HEK293 (cell line): ENCODE results near the gene OR10A5.

Experiments
- CTCF ChIA-PET: fragments of 350-600 bp; formaldehyde crosslinking; extraction: SDS; loops from one replicate; lab custom pipeline; 2021; ENCODE audit warnings: antibody characterized with exemption; lab: Yijun Ruan, JAX
- POLR2A ChIA-PET: fragments of 300-600 bp; formaldehyde crosslinking; extraction: SDS; loops from one replicate; lab custom pipeline; 2020; ENCODE audit warnings: antibody characterized with exemption, inconsistent platforms; lab: Yijun Ruan, JAX
- H3K27ac ChIP-seq: fragments of 200-500 bp; sonication (Bioruptor generic); 2 replicates; pipeline ENCODE4 v1.5.1; 2014; ENCODE audit warnings: low read depth, low read length, control low read depth, inconsistent platforms; ENCODE audit errors: extremely low read depth
- H3K36me3 ChIP-seq, 2 experiments: fragments of 200-500 bp in 1 of 2; sonication (Bioruptor generic) in 1 of 2; 1 replicate in 1 of 2; 2 replicates in 1 of 2; pipeline ENCODE4 v1.5.1; 2014 to 2017; ENCODE audit warnings: inconsistent platforms in 2 of 2, low read length in 2 of 2; ENCODE audit not compliant: control insufficient read depth in 2 of 2, insufficient read depth in 1 of 2
- H3K4me1 ChIP-seq: fragments of 200-500 bp; sonication (Bioruptor generic); 2 replicates; pipeline ENCODE4 v1.5.1; 2014; ENCODE audit warnings: mild to moderate bottlenecking, low read length, inconsistent platforms; ENCODE audit not compliant: control insufficient read depth, insufficient read depth
- H3K4me3 ChIP-seq: 2 replicates; pipeline ENCODE4 v1.5.1; 2011; ENCODE audit warnings: low read depth, mild to moderate bottlenecking, control low read depth, low read length, moderate library complexity
- H3K9me3 ChIP-seq: fragments of 200-500 bp; sonication (Bioruptor generic); 2 replicates; pipeline ENCODE4 v1.5.1; 2014; ENCODE audit warnings: low read depth, low read length, inconsistent platforms; ENCODE audit not compliant: control insufficient read depth, insufficient read depth
- ATF2 ChIP-seq: fragments of 450-650 bp; formaldehyde crosslinking; IDR thresholded peaks from 2 replicates; pipeline ENCODE4 v1.5.1; 2016; ENCODE audit warnings: missing biosample characterization, missing genetic modification characterization, low read depth
- HOXD13 ChIP-seq: sonication (generic); formaldehyde crosslinking; IDR thresholded peaks from 2 replicates; pipeline ENCODE4 v1.8.0; 2022; ENCODE audit warnings: missing genetic modification reagents, borderline replicate concordance
- KLF16 ChIP-seq: fragments of 450-650 bp; formaldehyde crosslinking; IDR thresholded peaks from 2 replicates; pipeline ENCODE4 v1.5.1; 2017; ENCODE audit warnings: missing biosample characterization, missing genetic modification characterization
- KLF17 ChIP-seq: fragments of 450-650 bp; formaldehyde crosslinking; IDR thresholded peaks from 2 replicates; pipeline ENCODE4 v1.5.1; 2016; ENCODE audit warnings: missing biosample characterization, missing genetic modification characterization
- MEIS1 ChIP-seq: sonication (generic); formaldehyde crosslinking; IDR thresholded peaks from 2 replicates; pipeline ENCODE4 v1.8.1; 2022; ENCODE audit warnings: missing genetic modification reagents, mild to moderate bottlenecking, borderline replicate concordance
- PRDM6 ChIP-seq: fragments of 450-650 bp; formaldehyde crosslinking; IDR thresholded peaks from 2 replicates; pipeline ENCODE4 v1.5.1; 2017; ENCODE audit warnings: missing biosample characterization, missing genetic modification characterization
- ZBTB11 ChIP-seq: fragments of 450-650 bp; formaldehyde crosslinking; conservative IDR thresholded peaks from 2 replicates; pipeline ENCODE4 v1.5.1; 2016; ENCODE audit warnings: low read depth, missing biosample characterization, missing genetic modification characterization
- ZNF146 ChIP-seq: fragments of 450-650 bp; formaldehyde crosslinking; IDR thresholded peaks from 2 replicates; pipeline ENCODE4 v1.5.1; 2016; ENCODE audit warnings: missing biosample characterization, missing genetic modification characterization
- ZNF175 ChIP-seq: fragments of 450-650 bp; formaldehyde crosslinking; IDR thresholded peaks from 2 replicates; pipeline ENCODE4 v1.5.1; 2016; ENCODE audit warnings: missing biosample characterization, missing genetic modification characterization
- ZNF202 ChIP-seq: fragments of 450-650 bp; formaldehyde crosslinking; IDR thresholded peaks from 2 replicates; pipeline ENCODE4 v1.5.1; 2016; ENCODE audit warnings: missing biosample characterization, missing genetic modification characterization, borderline replicate concordance
- ZNF221 ChIP-seq: fragments of 450-650 bp; formaldehyde crosslinking; IDR thresholded peaks from 2 replicates; pipeline ENCODE4 v1.5.1; 2017; ENCODE audit warnings: missing biosample characterization, missing genetic modification characterization, borderline replicate concordance
- ZNF23 ChIP-seq: fragments of 450-650 bp; formaldehyde crosslinking; IDR thresholded peaks from 2 replicates; pipeline ENCODE4 v1.5.1; 2016; ENCODE audit warnings: missing biosample characterization, missing genetic modification characterization, borderline replicate concordance
- ZNF274 ChIP-seq, 2 experiments: fragments of 200-500 bp in 1 of 2; fragments of 450-650 bp in 1 of 2; sonication (Bioruptor generic) in 1 of 2; formaldehyde crosslinking in 1 of 2; IDR thresholded peaks; 2 replicates each; pipeline versions ENCODE4 v1.5.1 to v1.6.1; 2014 to 2016; ENCODE audit warnings: borderline replicate concordance in 1 of 2, inconsistent platforms in 1 of 2, low read length in 1 of 2, missing biosample characterization in 1 of 2, missing genetic modification characterization in 1 of 2
- ZNF426 ChIP-seq: fragments of 450-650 bp; formaldehyde crosslinking; IDR thresholded peaks from 2 replicates; pipeline ENCODE4 v1.5.1; 2017; ENCODE audit warnings: missing biosample characterization, missing genetic modification characterization, mild to moderate bottlenecking, inconsistent platforms, moderate library complexity
- ZNF48 ChIP-seq: fragments of 450-650 bp; formaldehyde crosslinking; IDR thresholded peaks from 2 replicates; pipeline ENCODE4 v1.5.1; 2016; ENCODE audit warnings: missing biosample characterization, missing genetic modification characterization
- ZNF514 ChIP-seq: fragments of 450-650 bp; formaldehyde crosslinking; IDR thresholded peaks from 2 replicates; pipeline ENCODE4 v1.5.1; 2016; ENCODE audit warnings: missing biosample characterization, missing genetic modification characterization
- ZNF555 ChIP-seq: fragments of 450-650 bp; formaldehyde crosslinking; conservative IDR thresholded peaks from 2 replicates; pipeline ENCODE4 v1.5.1; 2017; ENCODE audit warnings: missing biosample characterization, mild to moderate bottlenecking, missing genetic modification characterization, inconsistent platforms
- ZNF558 ChIP-seq: fragments of 450-650 bp; formaldehyde crosslinking; IDR thresholded peaks from 2 replicates; pipeline ENCODE4 v1.5.1; 2016; ENCODE audit warnings: missing biosample characterization, missing genetic modification characterization
- ZNF600 ChIP-seq: fragments of 450-650 bp; formaldehyde crosslinking; IDR thresholded peaks from 2 replicates; pipeline ENCODE4 v1.5.1; 2016; ENCODE audit warnings: missing biosample characterization, missing genetic modification characterization
- ZNF624 ChIP-seq: fragments of 450-650 bp; formaldehyde crosslinking; IDR thresholded peaks from 2 replicates; pipeline ENCODE4 v1.5.1; 2017; ENCODE audit warnings: missing biosample characterization, missing genetic modification characterization
- ZNF660 ChIP-seq: fragments of 450-650 bp; IDR thresholded peaks from 2 replicates; pipeline ENCODE4 v1.5.1; 2018; ENCODE audit warnings: missing biosample characterization, mild to moderate bottlenecking, missing genetic modification characterization
- ZNF837 ChIP-seq: fragments of 450-650 bp; formaldehyde crosslinking; IDR thresholded peaks from 2 replicates; pipeline ENCODE4 v1.5.1; 2016; ENCODE audit warnings: missing biosample characterization, missing genetic modification characterization
- ZSCAN30 ChIP-seq: fragments of 450-650 bp; IDR thresholded peaks from 2 replicates; pipeline ENCODE4 v1.5.1; 2018; ENCODE audit warnings: missing biosample characterization, mild to moderate bottlenecking, missing genetic modification characterization, moderate library complexity

The OR10A5 gene

GRCh38 chr11:6834021-6834420, 11.5 kb upstream of the OR10A5 start:
- Histone ChIP-seq H3K9me3 (no peaks in the 10 kb centered on the region), H3K36me3 (no peaks in the 10 kb centered on the region), H3K27ac (no peak overlapping the region), H3K4me1 (no peaks in the 10 kb centered on the region), H3K4me3 (no peak overlapping the region)
- ChIA-PET POLR2A (no interaction called here), CTCF (interaction anchor here (1.2 to 1.7 kb wide), 2 partner anchors 22 to 76 kb away, joined by 3 to 9 read pairs; no protein-coding TSS in a partner anchor)
- no peak for TF ChIP-seq PRDM6 (tag by site-specific recombination)
- TF ChIP-seq ZNF624 (tag by site-specific recombination), result no peak
- TF ChIP-seq ZNF426, result no peak
- TF ChIP-seq ZNF175 (tag by site-specific recombination), result no peak
- TF ChIP-seq HOXD13 (CRISPR knock-in tag), result no peak
- no peak for TF ChIP-seq ZNF514 (tag by site-specific recombination)
- TF ChIP-seq KLF17 (tag by site-specific recombination), result no peak
- TF ChIP-seq ZNF146 (tag by site-specific recombination), result no peak

GRCh38 chr11:6841694-6842093, 3.8 kb upstream of the OR10A5 start:
- H3K36me3 ChIP-seq, result no peaks in the 10 kb centered on the region
- CTCF ChIA-PET, result no interaction called here
- no peak for TF ChIP-seq ZNF624 (tag by site-specific recombination)
- no peak for TF ChIP-seq ZNF202
- TF ChIP-seq ZSCAN30 (tag by site-specific recombination), result no peak
- TF ChIP-seq MEIS1 (CRISPR knock-in tag), result no peak
- TF ChIP-seq ZNF660 (tag by site-specific recombination), result no peak
- TF ChIP-seq, all 188 proteins: peak for 0

GRCh38 chr11:6843670-6844069, 1.8 kb upstream of the OR10A5 start:
- Histone ChIP-seq H3K27ac (no peak overlapping the region), H3K4me1 (no peaks in the 10 kb centered on the region), H3K36me3 (no peaks in the 10 kb centered on the region), H3K9me3 (no peaks in the 10 kb centered on the region), H3K4me3 (no peak overlapping the region)
- POLR2A ChIA-PET, result no interaction called here
- CTCF ChIA-PET, result interaction anchor here (0.6 kb wide), 1 partner anchor 93 kb away, joined by 3 read pairs; no protein-coding TSS in a partner anchor
- no peak for TF ChIP-seq ZNF558 (tag by site-specific recombination)
- TF ChIP-seq KLF16 (tag by site-specific recombination), result no peak
- no peak for TF ChIP-seq ZBTB11 (tag by site-specific recombination)
- no peak for TF ChIP-seq ZNF837 (tag by site-specific recombination)
- no peak for TF ChIP-seq ATF2
- TF ChIP-seq ZNF274 (IDR thresholded peaks at IDR 0.05; ENCODE audit: low read length), result no peak
- no peak for TF ChIP-seq ZNF274 (tag by site-specific recombination; IDR thresholded peaks at IDR 0.05; ENCODE audit: borderline replicate concordance)
- no peak for TF ChIP-seq ZNF555 (tag by site-specific recombination)
- TF ChIP-seq ZNF600 (tag by site-specific recombination), result no peak
- TF ChIP-seq ZNF221 (tag by site-specific recombination), result no peak
- no peak for TF ChIP-seq ZNF23 (tag by site-specific recombination)
- TF ChIP-seq ZNF48 (tag by site-specific recombination), result no peak

More at GRCh38 chr11:6841694-6842093, 3.8 kb upstream of the OR10A5 start:
- POLR2A ChIA-PET, result no interaction called here
- H3K4me1 ChIP-seq, result no peaks in the 10 kb centered on the region
- H3K27ac ChIP-seq, result no peak overlapping the region
- H3K4me3 ChIP-seq, result no peak overlapping the region
- H3K9me3 ChIP-seq, result no peaks in the 10 kb centered on the region
